C4-2B (cell line): ENCODE data around the gene LGR6.

ENCODE experiments used
- H3K27ac ChIP-seq: fragments of 450-650 bp; 2 replicates; pipeline ENCODE4 v1.5.1; 2017
- ZFX ChIP-seq: fragments of 450-650 bp; IDR thresholded peaks from 2 replicates; pipeline ENCODE4 v1.6.1; 2017
- TF ChIP-seq, protein P1 (sequence below): fragments of 450-650 bp; conservative IDR thresholded peaks from 2 replicates; pipeline ENCODE4 v1.5.1; 2017; ENCODE audit warnings: mild to moderate bottlenecking

LGR6 gene

DNA sequence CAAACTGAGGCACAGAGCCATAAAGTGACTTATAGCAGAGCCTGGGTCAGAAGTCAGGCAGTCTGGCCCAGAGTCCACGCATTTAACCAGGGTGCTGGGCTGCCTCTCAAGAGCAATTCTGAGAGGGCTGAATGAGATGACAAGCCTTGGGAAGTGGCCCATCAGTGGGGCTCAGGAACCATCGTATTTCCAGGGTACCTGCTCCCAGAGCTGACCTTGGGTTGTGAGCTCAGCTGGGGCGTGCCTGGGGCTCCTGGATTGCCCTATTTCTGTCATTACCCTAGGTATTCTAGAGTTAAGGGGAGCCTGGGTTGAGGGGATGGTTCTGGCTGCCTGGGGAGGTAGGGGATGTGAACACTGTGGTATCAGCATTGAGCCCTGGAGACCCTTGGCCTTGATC lies 49.4 kb downstream of the LGR6 start:
- H3K27ac ChIP-seq = no peak overlapping the region

DNA sequence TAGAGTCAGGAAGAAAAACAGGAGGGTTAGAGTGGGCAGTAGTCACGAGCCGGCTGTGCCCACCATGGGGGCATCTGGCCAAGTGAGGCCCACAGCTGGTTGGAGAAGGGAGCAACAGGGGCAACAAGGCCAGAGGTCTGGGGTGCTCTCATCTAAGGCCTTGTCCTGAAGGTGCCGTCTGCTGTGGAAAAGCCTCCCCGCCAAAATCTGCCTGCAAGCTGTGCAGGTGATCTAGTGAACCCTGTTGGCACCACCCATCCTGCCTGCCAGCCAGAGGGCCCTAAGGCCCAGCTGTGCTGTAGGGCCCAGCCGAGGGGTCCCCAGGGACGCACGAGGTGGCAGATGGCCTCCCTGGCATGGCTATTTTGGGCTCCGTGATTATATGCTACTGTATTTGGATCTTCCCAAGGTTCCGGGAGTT lies 51.3 kb downstream of the LGR6 start:
- no peak for TF ChIP-seq ZFX
- TF ChIP-seq, protein P1, sequence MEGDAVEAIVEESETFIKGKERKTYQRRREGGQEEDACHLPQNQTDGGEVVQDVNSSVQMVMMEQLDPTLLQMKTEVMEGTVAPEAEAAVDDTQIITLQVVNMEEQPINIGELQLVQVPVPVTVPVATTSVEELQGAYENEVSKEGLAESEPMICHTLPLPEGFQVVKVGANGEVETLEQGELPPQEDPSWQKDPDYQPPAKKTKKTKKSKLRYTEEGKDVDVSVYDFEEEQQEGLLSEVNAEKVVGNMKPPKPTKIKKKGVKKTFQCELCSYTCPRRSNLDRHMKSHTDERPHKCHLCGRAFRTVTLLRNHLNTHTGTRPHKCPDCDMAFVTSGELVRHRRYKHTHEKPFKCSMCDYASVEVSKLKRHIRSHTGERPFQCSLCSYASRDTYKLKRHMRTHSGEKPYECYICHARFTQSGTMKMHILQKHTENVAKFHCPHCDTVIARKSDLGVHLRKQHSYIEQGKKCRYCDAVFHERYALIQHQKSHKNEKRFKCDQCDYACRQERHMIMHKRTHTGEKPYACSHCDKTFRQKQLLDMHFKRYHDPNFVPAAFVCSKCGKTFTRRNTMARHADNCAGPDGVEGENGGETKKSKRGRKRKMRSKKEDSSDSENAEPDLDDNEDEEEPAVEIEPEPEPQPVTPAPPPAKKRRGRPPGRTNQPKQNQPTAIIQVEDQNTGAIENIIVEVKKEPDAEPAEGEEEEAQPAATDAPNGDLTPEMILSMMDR = no peak
- no peak overlapping the region for H3K27ac ChIP-seq

More for the DNA sequence above, 49.4 kb downstream of the LGR6 start:
- TF ChIP-seq ZFX = no peak
- TF ChIP-seq, protein P1 = no peak

DNA sequence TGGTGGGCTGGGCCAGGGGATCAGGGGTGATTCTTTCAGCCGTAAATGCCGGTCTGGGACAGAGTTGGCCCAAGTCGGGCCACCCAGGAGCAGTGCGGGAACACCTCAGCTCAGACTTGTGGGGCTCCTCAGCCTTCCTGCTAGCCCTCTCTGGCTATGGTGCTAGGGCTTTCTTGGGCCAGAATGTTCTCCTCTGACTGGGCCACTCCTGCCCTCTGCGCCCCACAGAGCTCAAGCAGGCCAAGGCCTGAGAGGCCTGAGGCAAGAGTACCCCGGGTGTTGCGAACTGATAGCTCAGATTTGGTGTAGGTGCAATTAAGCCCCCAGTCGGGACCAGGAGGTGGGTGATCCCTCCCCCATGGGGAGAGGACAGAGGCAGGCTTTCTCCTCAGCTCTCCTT lies 51.8 kb downstream of the LGR6 start:
- no peak overlapping the region for H3K27ac ChIP-seq
- TF ChIP-seq, protein P1 = no peak
- no peak for TF ChIP-seq ZFX

DNA sequence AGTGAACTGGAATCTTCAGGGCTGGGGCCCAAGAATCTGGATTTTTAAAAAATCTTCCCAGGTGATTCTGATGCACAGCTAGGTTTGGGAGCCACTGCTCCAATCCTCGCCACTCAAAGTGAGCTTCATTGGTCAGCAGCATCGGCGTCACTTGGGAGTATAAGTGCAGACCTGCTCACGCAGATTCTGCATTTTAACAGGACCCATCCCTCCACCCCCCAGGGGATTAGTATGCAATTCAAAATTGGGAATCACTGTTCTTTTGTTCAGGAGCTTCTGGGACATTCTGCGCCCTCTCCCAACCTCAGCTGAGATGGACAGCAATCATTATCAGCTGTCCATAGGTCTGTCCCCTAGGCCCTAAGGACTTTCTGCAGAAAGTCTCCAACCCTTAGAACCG lies 53.5 kb downstream of the LGR6 start:
- H3K27ac ChIP-seq = no peak overlapping the region

DNA sequence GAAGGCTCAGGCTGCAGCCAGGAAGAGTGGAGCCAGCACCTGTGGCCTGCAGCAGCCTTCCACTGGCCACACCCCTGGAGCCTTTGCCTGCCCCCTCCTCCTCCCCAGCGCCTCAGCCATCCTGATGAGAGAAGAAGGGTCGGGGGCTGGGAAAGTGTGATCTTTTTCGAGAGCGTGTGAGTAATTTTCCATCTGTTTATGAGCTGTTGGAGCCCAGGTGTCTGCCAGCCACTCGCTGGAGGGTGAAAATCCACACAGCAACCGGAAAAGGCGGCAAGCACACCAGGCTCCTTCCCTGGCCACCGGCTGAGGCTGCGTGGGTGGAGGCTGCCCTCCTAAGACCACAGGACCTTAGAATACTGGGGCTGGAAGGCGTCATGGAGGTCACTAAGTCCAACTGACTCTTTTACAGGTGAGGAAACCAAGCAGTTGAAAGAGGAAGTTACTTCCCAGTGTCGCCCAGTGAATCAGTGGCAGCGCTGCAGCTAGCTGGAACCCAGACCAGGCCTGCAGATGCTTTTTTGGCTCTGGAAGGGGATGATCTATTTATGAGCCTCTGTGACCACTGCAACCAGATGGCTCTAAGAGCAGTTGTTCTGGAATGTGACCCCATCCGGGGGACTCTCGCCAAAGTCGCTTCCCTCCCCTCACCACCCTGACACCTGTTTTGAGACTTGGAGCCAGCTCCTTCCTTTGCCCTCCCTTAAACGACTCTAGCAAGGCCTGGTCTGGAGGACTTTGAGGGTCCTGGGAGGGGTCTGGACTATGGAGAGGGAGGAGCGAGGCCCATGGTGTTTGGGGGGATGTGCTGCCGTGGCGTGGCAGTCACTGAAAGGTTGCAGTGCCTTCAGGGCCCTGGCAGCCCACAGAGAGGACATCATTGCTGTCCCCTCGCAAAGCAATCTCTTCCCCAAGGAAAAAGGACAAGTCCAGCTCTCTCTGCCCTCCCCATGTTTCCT lies 54.5 kb downstream of the LGR6 start:
- TF ChIP-seq, protein P1 = no peak
- TF ChIP-seq ZFX = no peak
- no peak overlapping the region for H3K27ac ChIP-seq

More for the DNA sequence above, 53.5 kb downstream of the LGR6 start:
- TF ChIP-seq, protein P1 = no peak
- TF ChIP-seq ZFX = no peak

DNA sequence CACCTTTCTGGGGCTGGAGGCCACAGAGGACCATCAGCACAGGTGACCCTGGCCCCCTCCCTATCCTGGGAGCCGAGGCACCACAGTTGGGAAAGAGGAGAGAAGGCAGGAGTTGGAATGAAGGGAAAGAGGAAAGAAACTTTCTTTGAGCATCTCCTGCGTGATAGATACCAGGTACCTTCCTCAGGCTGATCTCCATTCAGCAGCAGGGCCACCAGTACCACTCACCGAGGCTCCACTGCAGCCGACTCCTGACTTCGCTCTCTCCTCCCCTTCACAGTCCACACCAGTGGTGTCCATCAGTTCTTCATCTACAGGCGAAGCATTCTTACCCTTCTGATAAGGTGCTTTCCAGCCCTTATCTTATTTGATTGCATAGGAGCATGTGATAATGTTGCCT lies 55.3 kb downstream of the LGR6 start:
- TF ChIP-seq, protein P1 = no peak
- TF ChIP-seq ZFX = no peak
- no peak overlapping the region for H3K27ac ChIP-seq

DNA sequence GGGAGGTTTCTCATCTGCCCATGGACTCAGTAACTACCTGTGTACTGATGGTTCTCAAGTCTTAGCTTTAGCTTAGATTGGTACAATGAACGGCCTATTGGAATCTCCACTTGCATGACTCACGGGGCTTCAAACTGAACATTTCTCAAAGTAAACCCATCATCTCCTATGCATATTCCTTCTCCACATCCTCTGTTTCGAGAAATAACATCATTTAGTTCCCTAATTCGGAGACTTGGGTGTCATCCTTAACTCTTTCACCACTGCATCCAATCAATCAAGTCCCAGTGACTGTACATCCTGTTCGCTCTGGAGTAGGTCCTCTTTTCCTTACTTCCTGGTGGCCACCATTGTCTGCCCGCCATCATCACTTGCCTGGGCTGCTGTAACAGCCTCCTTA lies 55.8 kb downstream of the LGR6 start:
- no peak overlapping the region for H3K27ac ChIP-seq
- TF ChIP-seq ZFX = no peak
- TF ChIP-seq, protein P1 = no peak
